Colonic mucosa (tissue), 4 donors: Measurements from ENCODE around the gene TRPM3. TPM values are rescaled to one million over a fixed set of nuclear protein-coding genes. Genes with fewer than 3 reads are reported as not detected.

Experiments used
- DNase-seq: peaks from one replicate; pipeline ENCODE4 v3.0.0-alpha.2; 2020
- H3K27ac ChIP-seq: fragments of 200-600 bp; one replicate; pipeline ENCODE4 v1.8.0; 2021
- H3K27me3 ChIP-seq: fragments of 200-600 bp; one replicate; pipeline ENCODE4 v1.8.0; 2021
- H3K36me3 ChIP-seq: fragments of 200-600 bp; one replicate; pipeline ENCODE4 v1.8.0; 2021
- H3K4me1 ChIP-seq: fragments of 200-600 bp; one replicate; pipeline ENCODE4 v1.8.0; 2021; ENCODE audit warnings: mild to moderate bottlenecking
- H3K4me3 ChIP-seq: fragments of 200-600 bp; one replicate; pipeline ENCODE4 v1.8.0; 2021
- H3K9ac ChIP-seq, 2 donors: one replicate each; pipeline ENCODE4 v1.7.0; 2013; ENCODE audit warnings: control low read depth in 2 of 2, low read depth in 2 of 2, low read length in 2 of 2
- H3K9me3 ChIP-seq: fragments of 200-600 bp; one replicate; pipeline ENCODE4 v1.8.0; 2021
- CTCF ChIP-seq: fragments of 200-600 bp; IDR thresholded peaks from one replicate; pipeline ENCODE4 v1.8.0; 2022; ENCODE audit warnings: antibody characterized with exemption, mild to moderate bottlenecking
- intact Hi-C: fragments of 100-400 bp; cut with DNase I; formaldehyde crosslinking; loops from one replicate; pipeline ENCODE4 v1.14.1; 2022
- total RNA-seq, 2 donors: library from RNA; stranded (reverse); fragmentation: NEBNext Ultra II Directional in 1 of 2; extraction: Animal tissue kit (Norgen Biotek cat#: 25700) in 1 of 2; gene quantifications; one replicate each; pipeline ENCODE4 v1.2.1, GENCODE V29; 2021
- donor health status: healthy.
- donor health status: DM: no; HTN: no; CAD: no.
- donor health status: DM: no; HTN: no; CAD: no.

Gene TRPM3
- total RNA-seq, 2 donors from 2014 or later = 0.32 to 0.35 TPM

GRCh38 chr9:70535546-70536323 lies 585.7 kb downstream of the TRPM3 start:
- intact Hi-C loops = no loop called here
- H3K4me3 ChIP-seq = no peak overlapping the region
- no peaks in the 10 kb centered on the region for H3K36me3 ChIP-seq
- no peaks in the 10 kb centered on the region for H3K9me3 ChIP-seq
- no peaks in the 10 kb centered on the region for H3K27me3 ChIP-seq
- H3K27ac ChIP-seq = no peak overlapping the region
- H3K4me1 ChIP-seq = no peaks in the 10 kb centered on the region
- TF ChIP-seq CTCF = no peak
- no peak overlapping the region for H3K9ac ChIP-seq
- no peak for DNase-seq

- Histone ChIP-seq H3K9me3 (no peaks in the 10 kb centered on the region), H3K27me3 (no peaks in the 10 kb centered on the region), H3K9ac (no peak overlapping the region), H3K4me1 (no peaks in the 10 kb centered on the region), H3K27ac (no peak overlapping the region), H3K36me3 (no peaks in the 10 kb centered on the region), H3K4me3 (no peak overlapping the region)
- intact Hi-C loops = no loop called here
- DNase-seq = no peak
- TF ChIP-seq CTCF = no peak
Measured at GRCh38 chr9:70534471-70534870, 587.0 kb downstream of the TRPM3 start.

- Histone ChIP-seq H3K9ac (no peak overlapping the region), H3K27me3 (no peaks in the 10 kb centered on the region), H3K27ac (no peak overlapping the region), H3K9me3 (no peaks in the 10 kb centered on the region), H3K4me1 (no peaks in the 10 kb centered on the region), H3K4me3 (no peak overlapping the region), H3K36me3 (no peaks in the 10 kb centered on the region)
- intact Hi-C loops = no loop called here
- no peak for TF ChIP-seq CTCF
- DNase-seq = no peak
Measured at GRCh38 chr9:70534061-70534460, 587.4 kb downstream of the TRPM3 start.

GRCh38 chr9:70533492-70533891 lies 587.9 kb downstream of the TRPM3 start:
- TF ChIP-seq CTCF = no peak
- intact Hi-C loops = no loop called here
- Histone ChIP-seq H3K4me3 (no peak overlapping the region), H3K27me3 (no peaks in the 10 kb centered on the region), H3K27ac (no peak overlapping the region), H3K9me3 (no peaks in the 10 kb centered on the region), H3K9ac (no peak overlapping the region), H3K36me3 (no peaks in the 10 kb centered on the region), H3K4me1 (no peaks in the 10 kb centered on the region)
- DNase-seq = no peak

- no peaks in the 10 kb centered on the region for H3K9me3 ChIP-seq
- H3K4me3 ChIP-seq = no peak overlapping the region
- no peaks in the 10 kb centered on the region for H3K4me1 ChIP-seq
- DNase-seq = no peak
- H3K27ac ChIP-seq = no peak overlapping the region
- intact Hi-C loops = no loop called here
- H3K36me3 ChIP-seq = no peaks in the 10 kb centered on the region
- H3K27me3 ChIP-seq = no peaks in the 10 kb centered on the region
- TF ChIP-seq CTCF = no peak
- H3K9ac ChIP-seq = no peak overlapping the region
Measured at GRCh38 chr9:70532716-70533115, 588.7 kb downstream of the TRPM3 start.
